NCI-H748 treated with DMSO at 0.1 percent for 48 hours (cell line): ENCODE measurements around the gene YY2.
"Not testable (repeated sequence)": the region's sequence is repeated elsewhere in the genome, so short reads cannot be mapped to it uniquely, and the experiment has no call there.

Experiments
- DNase-seq: peaks from one replicate; lab custom pipeline; 2025; lab: John Stamatoyannopoulos, UW

The YY2 gene

GRCh38 chrX:21855937-21856415 lies at the start of gene YY2:
TSS of gene YY2 (plus strand) at chrX:21855987. CDS start at chrX:21856485, 498 bp downstream.
- DNase-seq = no peak

- no peak for DNase-seq
Observed at GRCh38 chrX:21806691-21807090, 49.1 kb upstream of the YY2 start.

GRCh38 chrX:21811832-21812231 lies 44.0 kb upstream of the YY2 start:
- DNase-seq = no peak

GRCh38 chrX:21812628-21813027 lies 43.2 kb upstream of the YY2 start:
- DNase-seq = no peak

- DNase-seq = no peak
Observed at GRCh38 chrX:21813612-21814368, 42.0 kb upstream of the YY2 start.

GRCh38 chrX:21816136-21816535 lies 39.7 kb upstream of the YY2 start:
- no peak for DNase-seq

- DNase-seq = not testable (repeated sequence)
Observed at GRCh38 chrX:21820170-21820569, 35.6 kb upstream of the YY2 start.

GRCh38 chrX:21821875-21822274 lies 33.9 kb upstream of the YY2 start:
- DNase-seq = no peak

- no peak for DNase-seq
Observed at GRCh38 chrX:21831496-21831895, 24.3 kb upstream of the YY2 start.

GRCh38 chrX:21837056-21837455 lies 18.7 kb upstream of the YY2 start:
- no peak for DNase-seq

- peak; percentile 51 for DNase-seq
Observed at GRCh38 chrX:21838937-21839333, 16.9 kb upstream of the YY2 start.

- DNase-seq = peak; percentile 84
Observed at GRCh38 chrX:21839334-21840192, 16.2 kb upstream of the YY2 start, which contains the start of gene MBTPS2. TSS of gene MBTPS2 (plus strand) at chrX:21839617. CDS start at chrX:21839735, 118 bp downstream.

- no peak for DNase-seq
Observed at GRCh38 chrX:21840193-21840545, 15.6 kb upstream of the YY2 start.

- no peak for DNase-seq
Observed at GRCh38 chrX:21843179-21843578, 12.6 kb upstream of the YY2 start.

GRCh38 chrX:21845096-21845495 lies 10.7 kb upstream of the YY2 start:
- no peak for DNase-seq

- no peak for DNase-seq
Observed at GRCh38 chrX:21847342-21847741, 8.4 kb upstream of the YY2 start.

GRCh38 chrX:21853578-21853977 lies 2.2 kb upstream of the YY2 start:
- no peak for DNase-seq

GRCh38 chrX:21856504-21856903 lies 717 bp downstream of the YY2 start:
- no peak for DNase-seq

- no peak for DNase-seq
Observed at GRCh38 chrX:21863241-21863640, 7.5 kb downstream of the YY2 start.

- DNase-seq = no peak
Observed at GRCh38 chrX:21865436-21865835, 9.6 kb downstream of the YY2 start.

- no peak for DNase-seq
Observed at GRCh38 chrX:21870494-21870893, 14.7 kb downstream of the YY2 start.

GRCh38 chrX:21873063-21873775 lies 17.4 kb downstream of the YY2 start:
- DNase-seq = no peak
